Activated T-helper 1 cell treated with anti-CD3 and anti-CD28 coated beads, Interleukin-2, amount 50 U/mL, for 16 hours (primary cell): ENCODE results near the gene C3orf80.
"Not testable (repeated sequence)": the region's sequence is repeated elsewhere in the genome, so short reads cannot be mapped to it uniquely, and the experiment has no call there.

Experiments used
- DNase-seq, 2 donors: peaks; one replicate each; pipeline ENCODE4 v3.0.0-alpha.2; 2020; ENCODE audit warnings: low read depth in 1 of 2, low spot score in 1 of 2

Gene C3orf80

DNA sequence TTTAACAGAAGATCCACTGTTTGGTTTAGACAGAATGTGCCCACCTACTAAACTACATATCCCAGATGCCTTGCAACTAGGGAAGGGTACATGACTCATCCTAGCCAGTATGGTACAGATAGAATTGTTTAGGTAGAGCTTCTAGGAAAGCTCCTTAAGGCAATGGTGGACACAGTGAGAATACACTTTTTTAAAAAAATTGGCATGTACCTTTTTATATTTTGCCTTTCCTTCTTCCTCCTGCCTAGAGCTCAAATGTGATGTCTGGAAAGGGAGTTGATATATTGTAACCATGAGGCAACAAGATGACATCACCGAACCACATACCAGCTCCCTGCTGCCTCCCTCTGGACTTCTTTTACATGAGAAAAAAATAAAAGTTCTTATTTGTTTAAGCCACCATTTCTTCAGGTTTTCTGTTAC is 14.4 kb upstream of the C3orf80 start:
- no peak for DNase-seq

DNA sequence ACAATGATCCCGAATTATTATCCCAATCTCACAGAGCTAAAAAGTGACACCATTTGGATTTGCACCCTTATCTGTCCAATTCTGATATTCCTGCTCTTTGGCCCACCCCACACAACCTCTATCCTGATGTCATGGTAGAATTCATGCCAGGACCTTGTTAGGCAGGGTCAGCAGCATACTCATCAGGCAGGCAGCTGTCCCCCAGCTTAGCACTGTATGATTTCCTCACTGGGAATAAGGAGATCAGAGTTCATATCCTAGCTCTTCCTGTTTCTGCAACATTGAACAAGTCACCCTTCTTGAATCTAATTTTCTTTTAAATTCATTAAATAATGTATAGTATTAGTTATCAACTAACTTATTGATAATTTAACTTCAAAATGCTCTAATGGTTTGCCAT is 12.0 kb upstream of the C3orf80 start:
- DNase-seq = no peak

DNA sequence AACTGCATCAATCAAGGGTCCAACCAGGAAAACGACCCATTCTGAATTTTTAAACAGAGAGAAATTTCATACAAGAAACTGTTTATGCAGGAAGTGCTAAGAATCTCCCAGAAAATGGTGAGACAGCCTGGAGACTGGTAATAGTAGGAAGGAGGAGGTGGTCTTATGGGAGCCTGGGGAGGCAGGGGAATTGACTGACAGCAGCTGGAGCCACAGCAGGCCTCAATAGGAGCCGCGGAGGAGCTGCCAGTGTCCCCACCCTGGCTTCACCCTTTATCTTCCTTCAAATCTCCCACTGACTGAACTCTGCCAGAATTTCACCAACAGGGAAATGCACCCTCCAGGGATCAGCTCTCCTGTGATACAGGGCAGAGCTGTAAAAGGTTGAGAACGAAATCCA is 7.5 kb upstream of the C3orf80 start:
- DNase-seq = no peak

DNA sequence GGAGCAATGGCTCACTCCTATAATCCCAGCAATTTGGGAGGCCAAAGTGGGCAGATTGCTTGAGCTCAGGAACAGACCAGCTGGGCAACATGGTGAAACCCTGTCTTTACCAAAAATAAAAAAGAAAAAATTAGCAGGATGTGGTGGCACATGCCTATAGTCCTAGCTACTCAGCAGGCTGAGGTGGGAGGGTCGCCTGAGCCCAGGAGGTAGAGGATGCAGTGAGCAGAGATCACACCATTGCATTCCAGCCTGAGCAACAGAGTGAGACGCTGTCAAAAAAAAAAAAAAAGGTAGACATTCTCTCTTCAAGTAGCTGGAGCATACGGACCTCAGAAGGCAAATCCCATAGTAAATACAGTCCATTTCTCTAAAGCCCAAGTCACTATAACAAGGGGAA is 7.1 kb upstream of the C3orf80 start:
- DNase-seq = no peak

DNA sequence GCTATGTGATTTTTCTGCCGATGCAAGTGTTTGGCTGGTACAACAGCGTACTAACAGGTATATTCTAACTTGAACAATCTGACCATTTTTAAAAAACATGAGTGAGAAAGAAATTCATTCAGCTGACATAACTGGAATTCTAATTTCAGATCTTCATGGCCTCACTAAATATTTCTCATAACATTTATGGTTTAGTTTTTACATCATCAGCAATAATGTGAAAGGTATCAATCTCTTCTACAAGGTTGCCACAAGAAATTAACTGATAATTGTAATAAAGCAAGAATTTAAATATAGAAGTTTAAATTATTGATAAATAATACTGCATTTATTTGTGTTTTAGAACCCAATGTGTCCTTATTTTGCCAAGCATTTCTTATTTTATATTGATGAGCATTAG is 5.2 kb upstream of the C3orf80 start:
- DNase-seq = no peak

DNA sequence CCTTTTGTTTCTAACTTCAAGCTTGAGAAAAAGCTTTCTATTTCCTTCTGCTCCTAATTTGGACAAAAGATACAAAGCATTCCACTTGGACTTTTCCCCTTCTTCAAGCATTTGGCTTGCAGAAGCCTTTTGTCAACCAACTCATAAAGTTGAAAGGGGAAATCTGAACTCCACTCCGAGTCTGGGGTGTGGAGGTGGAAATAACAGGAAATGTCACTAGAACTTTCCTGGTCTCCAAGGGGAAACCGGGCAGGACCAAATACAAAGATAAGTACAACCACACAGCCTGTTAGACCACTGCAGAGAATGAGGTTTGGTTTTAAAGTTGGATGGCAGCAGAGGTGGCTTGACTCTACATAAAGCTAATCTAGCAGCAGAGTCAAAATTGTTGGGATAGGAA is 4.2 kb upstream of the C3orf80 start:
- DNase-seq = no peak

DNA sequence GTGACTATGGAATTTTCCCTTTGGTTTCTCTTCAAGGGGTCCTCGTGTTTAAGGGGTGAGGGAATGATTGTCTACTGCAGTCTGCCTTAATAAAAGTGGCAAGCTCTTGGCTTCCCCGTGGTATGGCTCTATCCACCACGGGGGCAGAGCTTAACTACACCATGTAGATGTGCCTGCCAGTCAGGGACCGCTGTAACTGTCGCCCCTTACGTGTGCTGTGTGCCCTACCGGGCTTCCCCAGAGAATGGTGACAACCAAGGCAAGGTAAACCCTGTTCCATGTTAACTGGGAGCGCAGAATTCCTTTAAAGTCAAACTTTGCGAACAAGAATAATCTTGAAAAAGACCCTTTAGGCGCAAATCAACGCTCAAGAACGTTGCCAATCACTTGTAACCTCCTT is 966 bp upstream of the C3orf80 start:
- no peak for DNase-seq

DNA sequence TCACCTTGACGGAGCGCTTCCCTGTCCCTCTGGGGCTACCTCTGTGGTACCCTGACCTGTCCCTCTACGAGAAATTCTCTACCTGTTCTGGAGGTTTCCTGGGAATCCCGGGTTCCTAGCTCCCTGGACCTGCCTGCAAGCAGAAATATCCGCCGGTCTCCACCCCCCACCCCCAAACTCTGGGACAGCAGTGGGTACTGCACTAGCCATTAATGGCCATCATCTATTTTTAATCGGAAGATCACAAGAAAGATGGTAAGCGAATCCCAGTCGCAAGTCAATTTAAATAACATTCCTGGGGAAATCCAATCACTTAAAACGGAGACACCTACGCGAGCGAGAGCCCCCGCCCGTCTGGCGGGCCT is 429 bp upstream of the C3orf80 start:
- DNase-seq = no peak

DNA sequence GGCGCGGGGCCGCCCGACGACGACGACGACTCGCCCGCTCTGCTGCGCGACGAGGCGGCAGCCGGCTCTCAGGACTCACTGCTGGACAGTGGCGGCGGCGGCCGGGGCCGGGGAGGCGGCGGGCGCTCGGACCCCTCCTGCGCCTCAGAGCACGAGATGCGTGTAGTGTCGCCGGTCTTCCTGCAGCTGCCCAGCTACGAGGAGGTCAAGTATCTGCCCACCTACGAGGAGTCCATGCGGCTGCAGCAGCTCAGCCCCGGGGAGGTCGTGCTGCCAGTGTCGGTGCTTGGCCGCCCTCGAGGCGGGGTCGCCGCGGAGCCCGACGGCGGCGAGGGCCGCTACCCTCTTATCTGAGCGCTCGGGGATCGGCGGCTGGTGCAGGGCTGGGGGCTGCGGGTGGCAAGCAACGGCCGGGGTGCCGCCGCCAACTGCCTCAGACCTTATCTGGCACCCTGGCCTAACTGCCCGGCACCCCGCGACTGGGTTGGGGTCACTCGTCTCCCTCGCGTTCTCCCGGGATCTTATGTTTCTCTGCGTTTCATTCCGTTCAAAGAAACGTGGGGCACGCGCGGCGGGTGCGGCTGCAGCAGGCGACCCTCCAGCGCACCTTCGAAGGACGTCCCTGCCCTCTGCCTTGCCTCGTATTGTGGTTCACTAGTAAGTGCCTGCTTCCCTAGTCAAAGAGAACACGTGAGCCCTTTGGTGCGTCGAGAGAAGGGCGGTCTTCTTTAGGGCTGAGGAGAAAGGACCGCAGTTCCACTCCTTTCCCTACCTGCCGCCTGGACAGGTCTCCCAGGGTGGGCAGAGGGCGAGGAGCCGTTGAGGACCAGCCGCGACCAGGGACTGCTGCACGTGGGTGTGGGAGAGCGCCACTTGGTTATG is 1.0 kb downstream of the C3orf80 start:
- no peak for DNase-seq

DNA sequence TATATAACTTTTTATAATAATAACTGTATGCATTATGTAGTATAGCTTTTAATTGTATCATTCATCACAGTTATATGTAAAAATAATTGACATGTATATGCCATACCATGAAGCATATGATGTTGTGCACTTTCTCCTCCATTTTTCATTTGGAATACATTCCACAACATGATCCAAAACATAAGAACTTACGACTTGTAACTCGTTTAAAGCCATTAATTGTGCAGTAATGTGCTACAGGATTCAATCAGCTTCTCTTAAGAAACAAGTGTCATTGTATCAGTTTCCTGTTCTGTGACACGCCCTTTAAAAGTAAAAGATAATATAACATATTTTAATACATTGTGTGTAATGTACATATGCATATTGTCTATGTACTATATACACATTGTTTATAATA is 2.2 kb downstream of the C3orf80 start:
- DNase-seq = no peak

DNA sequence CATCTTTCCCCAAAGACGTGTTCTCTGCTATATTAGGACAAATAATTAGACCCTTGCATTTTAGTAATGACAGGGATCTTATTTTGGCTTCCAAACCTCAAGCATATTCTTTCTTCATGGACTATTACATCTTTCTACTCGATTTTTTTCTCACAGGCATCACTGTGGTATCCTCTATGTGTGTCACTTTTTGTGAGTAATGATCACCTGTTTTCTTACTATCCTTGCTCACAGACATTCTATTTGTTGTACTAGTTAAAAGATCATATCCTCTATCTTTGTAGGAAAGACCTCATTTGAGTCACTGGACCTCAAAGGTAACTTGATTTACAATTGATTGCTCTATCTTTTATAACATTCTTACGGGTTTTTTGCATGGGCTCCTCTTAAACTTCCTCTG is 6.8 kb downstream of the C3orf80 start:
- DNase-seq = no peak

DNA sequence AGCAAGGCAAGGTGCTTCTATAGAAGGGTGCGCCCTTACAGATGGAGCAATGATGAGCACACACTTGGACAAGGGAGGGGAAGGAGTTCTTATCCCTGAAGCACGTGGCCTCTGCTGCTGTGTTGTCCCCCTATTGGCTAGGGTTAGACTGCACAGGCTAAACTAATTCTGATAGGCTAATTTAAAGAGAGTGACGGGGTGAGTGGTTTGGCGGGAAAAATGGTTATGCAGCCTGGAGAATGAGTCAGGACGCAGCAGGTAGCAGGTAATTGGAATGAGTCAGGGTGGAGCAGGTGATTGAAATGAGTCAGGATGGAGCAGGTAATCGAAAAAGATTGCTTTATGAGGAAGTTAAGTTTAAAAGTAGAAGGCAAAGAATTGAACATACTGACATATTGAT is 15.5 kb downstream of the C3orf80 start:
- DNase-seq = not testable (repeated sequence)

DNA sequence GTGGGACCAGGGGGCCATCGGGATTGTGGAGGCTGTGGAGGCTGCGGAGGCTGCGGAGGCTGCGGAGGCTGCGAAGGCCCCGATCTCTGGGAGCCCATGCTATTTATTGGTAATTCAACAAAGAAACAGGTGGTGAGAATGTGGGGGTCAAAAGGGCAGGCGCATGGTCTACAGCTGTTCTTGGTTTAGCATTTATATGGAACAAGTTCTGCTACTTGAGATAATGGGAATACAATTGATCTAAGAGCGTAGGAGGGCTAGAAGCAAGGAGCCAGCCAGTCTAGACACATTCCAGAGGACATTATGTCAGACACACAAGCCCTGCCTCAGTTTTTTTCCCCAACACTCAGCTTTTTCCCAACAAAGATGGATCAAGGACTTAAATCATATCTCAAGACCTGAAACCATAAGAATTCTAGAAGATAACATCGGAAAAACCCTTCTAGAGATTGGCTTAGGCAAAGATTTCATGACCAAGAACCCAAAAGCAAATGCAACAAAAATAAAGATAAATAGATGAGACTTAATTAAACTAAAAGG is 20.1 kb downstream of the C3orf80 start:
- no peak for DNase-seq

DNA sequence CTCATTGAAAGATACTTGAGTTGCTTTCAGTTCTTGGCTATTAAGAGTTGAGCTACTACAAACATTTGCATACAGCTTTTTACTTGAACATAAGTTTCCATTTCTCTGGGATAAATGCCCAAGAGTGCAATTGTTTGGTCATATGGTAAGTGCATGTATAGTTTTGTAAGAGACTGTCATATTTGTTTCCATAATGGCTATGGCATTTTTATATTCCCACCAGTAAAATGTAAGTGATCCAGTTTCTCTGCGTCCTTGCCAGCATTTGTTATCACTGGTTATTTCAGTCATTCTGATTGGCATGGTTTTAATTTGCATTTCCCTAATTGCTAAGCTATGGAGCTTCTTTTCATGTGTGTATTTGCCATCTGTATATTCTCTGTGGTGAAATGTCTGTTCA is 22.5 kb downstream of the C3orf80 start:
- DNase-seq = no peak

DNA sequence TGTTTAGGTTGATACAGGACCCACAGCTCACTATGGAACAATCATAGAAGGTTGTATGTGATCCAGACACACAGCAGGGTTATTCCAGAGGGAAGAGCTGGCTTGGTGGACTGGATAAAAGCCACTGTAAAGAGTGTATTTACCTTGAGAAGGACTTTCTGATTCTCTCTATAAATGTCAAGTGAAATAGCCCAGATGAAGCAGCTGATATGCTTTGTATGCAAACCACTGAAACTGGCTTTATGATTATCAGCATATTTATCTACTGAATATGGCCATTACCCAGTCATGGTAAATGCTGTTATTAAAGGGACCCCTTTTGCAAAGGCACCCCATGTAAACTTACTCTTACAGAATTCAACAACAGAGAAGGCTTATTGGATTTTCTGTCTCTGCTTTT is 28.1 kb downstream of the C3orf80 start:
- DNase-seq = no peak

DNA sequence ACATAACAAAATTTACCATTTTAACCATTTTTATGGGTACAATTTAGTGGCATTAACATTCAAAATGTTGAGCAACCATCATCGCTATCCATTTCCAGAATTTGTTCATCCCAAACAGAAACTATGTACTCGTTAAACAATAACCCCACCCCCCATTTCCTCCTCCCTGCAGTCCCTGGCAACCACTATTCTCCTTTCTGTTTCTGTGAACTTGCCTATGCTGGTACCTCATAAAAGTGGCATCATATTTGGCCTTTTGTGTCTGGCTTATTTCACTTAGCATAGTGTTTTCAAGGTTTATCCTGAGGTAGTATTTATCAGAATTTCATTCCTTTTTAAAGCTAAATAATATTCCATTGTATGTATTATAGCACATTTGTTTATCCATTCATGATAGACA is 32.4 kb downstream of the C3orf80 start:
- DNase-seq = no peak

DNA sequence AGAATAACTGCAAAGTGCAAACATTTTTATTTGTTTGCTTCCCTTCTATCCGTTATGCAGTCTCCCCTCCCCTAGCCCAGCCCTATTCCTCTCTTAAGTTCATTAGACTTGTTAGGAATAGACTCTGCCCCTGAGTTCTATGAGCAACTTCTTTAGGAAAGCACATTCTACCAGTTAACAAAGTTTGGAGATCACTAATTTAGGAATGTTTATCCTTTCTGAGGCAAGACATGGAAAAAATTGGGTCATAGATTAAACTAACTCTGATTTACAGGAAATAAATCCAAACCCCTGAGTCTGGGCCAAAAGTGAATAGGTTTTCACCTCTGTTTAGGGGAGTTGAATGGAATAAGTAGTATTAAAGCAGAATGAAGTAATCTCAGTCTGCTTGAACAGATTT is 34.4 kb downstream of the C3orf80 start:
- DNase-seq = no peak

DNA sequence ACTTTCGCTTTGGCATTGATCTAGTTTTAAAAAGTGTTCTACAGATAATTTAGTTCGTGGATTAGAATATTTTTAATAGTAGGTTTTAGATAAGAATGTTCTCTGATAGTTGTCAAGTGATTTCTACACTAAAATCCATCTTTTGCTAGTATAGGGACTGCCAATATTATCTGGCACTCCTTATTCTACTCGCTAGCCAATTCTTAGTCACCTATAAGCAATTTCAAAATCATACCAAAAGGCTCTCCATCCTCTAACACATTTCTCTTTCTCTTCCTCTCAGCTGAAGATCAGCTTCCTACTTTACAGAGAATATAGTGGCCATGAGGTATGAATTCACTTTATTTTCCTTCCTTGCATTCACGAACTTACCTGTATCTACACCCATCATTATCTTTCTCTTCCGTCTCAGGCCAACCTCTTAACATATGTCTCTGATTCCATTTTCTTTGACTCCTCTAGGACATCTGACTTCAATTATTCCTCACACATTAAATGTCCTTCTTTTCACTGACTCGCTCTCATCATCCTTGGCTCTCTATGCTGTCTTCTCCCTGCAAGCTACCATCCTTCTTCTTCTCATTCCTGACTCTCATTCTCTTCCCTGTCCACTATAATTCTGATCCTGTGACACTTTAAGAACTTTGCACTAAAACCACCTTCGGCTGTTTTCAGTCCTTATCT is 35.5 kb downstream of the C3orf80 start:
- DNase-seq = no peak

DNA sequence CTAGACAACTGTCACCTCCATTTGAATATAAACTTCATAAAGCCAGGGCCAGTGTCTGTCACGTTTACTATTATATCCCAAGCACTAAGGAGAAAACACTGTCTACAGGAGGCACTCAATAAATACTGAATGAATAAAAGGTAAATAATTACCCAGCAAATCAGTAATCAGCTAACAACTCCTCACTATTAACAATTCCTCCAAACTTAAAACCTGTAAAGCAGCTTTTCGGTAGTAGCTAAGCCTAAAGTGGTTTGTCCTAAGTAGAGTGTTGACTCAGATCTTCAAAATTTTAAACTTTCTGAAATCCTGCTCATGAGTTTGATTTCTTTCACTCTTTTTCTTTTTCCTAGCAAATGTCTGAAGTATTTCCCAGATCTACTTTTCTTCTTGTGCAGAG is 39.9 kb downstream of the C3orf80 start:
- no peak for DNase-seq
